WERI-Rb-1 (cell line): ENCODE data around the gene SPATA21.
A peak's percentile ranks its signal among the peaks of the same experiment; 100 is the strongest.

ENCODE experiments used
- DNase-seq: peaks from one replicate; pipeline ENCODE4 v3.0.0-alpha.2; 2020
- H3K27ac ChIP-seq: fragments of 250-450 bp; sonication (Bioruptor Pico); 2 replicates; pipeline ENCODE4 v1.5.1; 2020; ENCODE audit warnings: mild to moderate bottlenecking, moderate library complexity
- H3K27me3 ChIP-seq: fragments of 250-450 bp; sonication (Bioruptor Pico); 2 replicates; pipeline ENCODE4 v1.5.1; 2021; ENCODE audit warnings: mild to moderate bottlenecking, low read depth, moderate library complexity; ENCODE audit not compliant: insufficient read depth, severe bottlenecking
- H3K36me3 ChIP-seq: fragments of 250-450 bp; sonication (Bioruptor Pico); 2 replicates; pipeline ENCODE4 v1.5.1; 2020; ENCODE audit warnings: mild to moderate bottlenecking, moderate library complexity
- H3K4me3 ChIP-seq: 2 replicates; pipeline ENCODE4 v1.5.1; 2011; ENCODE audit warnings: low read depth, mild to moderate bottlenecking, control low read depth, low read length
- H3K9me3 ChIP-seq: fragments of 250-450 bp; sonication (Bioruptor Pico); 2 replicates; pipeline ENCODE4 v1.5.1; 2021; ENCODE audit warnings: mild to moderate bottlenecking, moderate library complexity; ENCODE audit not compliant: severe bottlenecking
- CTCF ChIP-seq: IDR thresholded peaks from 2 replicates; pipeline ENCODE4 v1.5.1; 2011; ENCODE audit warnings: low read depth, mild to moderate bottlenecking, control low read depth, inconsistent platforms, low read length

Gene SPATA21

DNA sequence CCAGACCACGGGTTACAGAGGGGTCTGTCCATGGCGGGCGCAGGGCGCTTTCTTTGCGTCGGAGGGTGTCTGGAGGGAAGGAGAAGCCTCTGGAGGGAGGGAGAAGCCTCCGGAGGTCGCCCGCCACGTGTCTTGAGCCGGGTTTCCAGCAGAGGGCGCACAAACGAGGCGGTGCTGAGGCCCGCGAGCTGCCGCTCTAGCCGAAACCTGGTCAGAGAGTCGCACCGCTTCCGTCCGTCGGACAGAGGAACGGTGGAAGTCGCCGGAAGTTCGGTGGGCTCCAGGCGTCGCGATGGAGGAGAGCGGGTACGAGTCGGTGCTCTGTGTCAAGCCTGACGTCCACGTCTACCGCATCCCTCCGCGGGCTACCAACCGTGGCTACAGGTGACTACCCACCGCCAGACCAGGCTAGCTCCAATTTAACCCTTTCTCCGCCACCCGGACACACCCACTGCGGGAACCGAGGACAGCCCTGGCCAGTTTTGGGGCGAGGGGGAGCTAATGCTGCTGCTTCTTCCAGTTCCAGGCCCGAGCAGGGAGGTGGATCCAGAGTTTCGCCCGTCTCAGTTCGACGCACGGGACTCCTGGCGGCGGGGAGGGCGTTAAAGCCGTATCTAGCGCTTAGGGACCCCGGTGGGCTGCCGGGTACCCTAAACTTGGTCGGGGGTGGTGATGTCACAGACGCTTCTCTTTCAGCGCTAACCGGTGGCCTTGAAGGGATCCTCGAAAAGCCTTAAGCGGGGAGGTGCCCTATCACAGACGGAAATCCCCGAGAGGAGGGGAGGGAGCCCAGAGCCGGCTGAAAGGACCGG lies 3.5 kb upstream of the SPATA21 start, which contains the start of gene NECAP2:
Gene NECAP2, plus strand, starts transcription at position 255 of the 812 bp plus-strand sequence. Its CDS starts 38 bp downstream, at position 293.
- Histone ChIP-seq H3K4me3 (peak within 1 kb of the TSS; percentile 82), H3K36me3 (peaks cover 28% of the 10 kb centered on the region), H3K27me3 (no peaks in the 10 kb centered on the region), H3K27ac (peak within 1 kb of the TSS; percentile 76), H3K9me3 (no peaks in the 10 kb centered on the region)
- peak; percentile 94 for TF ChIP-seq CTCF
- DNase-seq, result peak; percentile 94

DNA sequence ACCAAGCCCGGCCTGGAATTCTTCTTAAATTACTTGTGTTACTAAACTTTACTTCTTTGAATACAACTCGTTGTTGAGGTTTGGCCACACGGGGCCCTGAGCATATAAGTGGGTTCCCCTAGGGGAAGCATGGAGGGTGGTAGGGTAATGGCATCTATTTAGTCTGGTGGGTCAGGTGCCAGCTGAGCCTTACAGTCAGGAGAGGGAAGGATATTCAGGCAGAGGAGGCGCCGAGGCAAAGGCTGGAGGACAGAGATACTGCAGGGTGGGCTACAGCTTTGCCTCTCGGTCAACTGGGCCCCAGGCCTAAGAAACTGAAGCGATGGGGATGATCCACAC lies 2.9 kb upstream of the SPATA21 start:
- TF ChIP-seq CTCF, result no peak
- Histone ChIP-seq H3K4me3 (peak overlapping the region; percentile 82), H3K36me3 (peaks cover 23% of the 10 kb centered on the region), H3K27ac (peak overlapping the region; percentile 76), H3K9me3 (no peaks in the 10 kb centered on the region), H3K27me3 (no peaks in the 10 kb centered on the region)
- no peak for DNase-seq

GRCh38 chr1:16438924-16439323 lies 1.7 kb upstream of the SPATA21 start:
- no peaks in the 10 kb centered on the region for H3K27me3 ChIP-seq
- DNase-seq, result no peak
- no peak overlapping the region for H3K27ac ChIP-seq
- H3K36me3 ChIP-seq, result peaks cover 13% of the 10 kb centered on the region
- no peak overlapping the region for H3K4me3 ChIP-seq
- H3K9me3 ChIP-seq, result no peaks in the 10 kb centered on the region
- TF ChIP-seq CTCF, result no peak

DNA sequence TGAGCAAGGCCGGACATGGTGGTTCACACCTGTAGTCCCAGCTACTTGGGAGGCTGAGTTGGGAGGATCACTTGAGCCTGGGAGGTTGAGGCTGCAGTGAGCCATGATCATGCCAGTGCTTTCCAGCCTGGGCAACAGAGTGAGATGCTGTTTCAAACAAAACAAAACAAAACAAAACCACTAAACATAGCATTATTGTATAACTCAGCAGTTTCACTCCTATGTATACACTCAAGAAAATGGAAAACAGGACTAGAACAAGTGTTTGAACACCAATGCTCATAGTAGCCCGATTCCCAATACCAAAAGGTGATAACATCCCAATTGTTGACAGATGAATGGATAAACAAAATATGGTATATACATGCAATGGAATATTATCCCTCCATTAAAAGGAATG lies 1.3 kb upstream of the SPATA21 start:
- no peak overlapping the region for H3K4me3 ChIP-seq
- H3K36me3 ChIP-seq, result peaks cover 9% of the 10 kb centered on the region
- H3K27me3 ChIP-seq, result no peaks in the 10 kb centered on the region
- no peak for TF ChIP-seq CTCF
- H3K27ac ChIP-seq, result no peak overlapping the region
- DNase-seq, result no peak
- no peaks in the 10 kb centered on the region for H3K9me3 ChIP-seq

DNA sequence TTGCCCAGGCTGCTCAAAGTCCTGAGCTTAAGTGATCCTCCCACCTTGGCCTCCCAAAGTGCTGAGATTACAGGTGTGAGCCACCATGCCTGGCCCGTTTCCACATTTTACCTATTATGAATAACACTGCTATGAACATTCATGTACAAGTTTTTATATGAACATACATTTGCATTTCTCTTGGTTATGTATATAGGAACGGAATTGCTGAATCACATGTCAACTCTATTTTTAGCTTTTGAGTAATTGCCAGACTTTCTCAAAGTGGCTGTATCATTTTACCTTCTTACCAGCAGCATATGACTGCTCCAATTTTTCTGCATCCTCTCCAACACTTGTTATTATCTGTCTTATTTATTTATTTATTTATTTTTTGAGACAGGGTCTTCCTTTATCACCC lies 2.7 kb downstream of the SPATA21 start:
- Histone ChIP-seq H3K4me3 (no peak overlapping the region), H3K36me3 (no peaks in the 10 kb centered on the region), H3K9me3 (no peaks in the 10 kb centered on the region), H3K27ac (no peak overlapping the region), H3K27me3 (no peaks in the 10 kb centered on the region)
- DNase-seq, result no peak
- TF ChIP-seq CTCF, result no peak

DNA sequence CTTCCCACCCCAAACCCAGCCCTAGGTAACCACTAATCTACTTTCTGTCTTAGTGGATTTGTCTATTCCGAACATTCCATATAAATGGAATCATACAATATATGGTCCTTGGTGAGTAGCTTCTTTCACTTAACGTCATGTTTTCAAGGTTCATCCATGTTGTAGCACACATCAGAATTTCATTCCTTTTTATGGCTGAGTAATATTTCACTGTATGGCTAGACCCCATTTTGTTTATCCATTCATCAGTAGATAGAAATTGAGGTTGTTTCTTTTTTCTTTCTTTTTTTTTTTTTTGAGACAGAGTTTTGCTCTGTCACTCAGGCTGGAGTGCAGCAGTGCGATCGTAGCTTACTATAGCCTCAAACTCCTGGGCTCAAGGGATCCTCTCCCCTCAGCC lies 3.2 kb downstream of the SPATA21 start:
- no peak for DNase-seq
- no peaks in the 10 kb centered on the region for H3K36me3 ChIP-seq
- H3K27ac ChIP-seq, result no peak overlapping the region
- no peaks in the 10 kb centered on the region for H3K9me3 ChIP-seq
- no peak overlapping the region for H3K4me3 ChIP-seq
- TF ChIP-seq CTCF, result no peak
- no peaks in the 10 kb centered on the region for H3K27me3 ChIP-seq
